CD4-positive, alpha-beta T cell (primary cell): ENCODE data around the gene CAT. TPM values are rescaled to one million over a fixed set of nuclear protein-coding genes. Genes with fewer than 3 reads are reported as not detected.

Source experiments
- ATAC-seq: fragments of 200-7000 bp; cut with Tn5 transposase; one replicate; pipeline ENCODE4 v1.10.0; 2022; ENCODE audit warnings: mild to moderate bottlenecking; ENCODE audit not compliant: poor library complexity
- CTCF ChIA-PET: fragments of 350-600 bp; sonication (Branson Sonifier 250); formaldehyde crosslinking; loops from one replicate; lab custom pipeline; 2021; ENCODE audit warnings: antibody characterized with exemption, inconsistent platforms; lab: Charles Lee
- POLR2A ChIA-PET: fragments of 350-600 bp; sonication (Branson Sonifier 250); formaldehyde crosslinking; loops from one replicate; lab custom pipeline; 2021; ENCODE audit warnings: antibody characterized with exemption, inconsistent platforms; lab: Charles Lee
- DNase-seq, 14 experiments: peaks; one replicate each; pipeline ENCODE4 v3.0.0-alpha.2; 2013 to 2020; ENCODE audit warnings: mixed read lengths in 2 of 14
- H3K27ac ChIP-seq, 2 donors: one replicate each; pipeline versions ENCODE4 v1.5.1 to v1.7.0; 2013; ENCODE audit warnings: low read length in 2 of 2, low read depth in 1 of 2, mild to moderate bottlenecking in 1 of 2
- H3K27me3 ChIP-seq, 2 experiments: 1 replicate in 1 of 2; 2 replicates in 1 of 2; pipeline versions ENCODE4 v1.6.1 to v1.7.0; 2013; ENCODE audit warnings: low read length in 2 of 2, control low read depth in 1 of 2, mild to moderate bottlenecking in 1 of 2, moderate library complexity in 1 of 2; ENCODE audit not compliant: insufficient read depth in 2 of 2, control insufficient read depth in 1 of 2
- H3K36me3 ChIP-seq: one replicate; pipeline ENCODE4 v1.6.1; 2013; ENCODE audit warnings: low read length, control low read depth; ENCODE audit not compliant: insufficient read depth
- H3K4me1 ChIP-seq: one replicate; pipeline ENCODE4 v1.6.1; 2013; ENCODE audit warnings: low read length, control low read depth; ENCODE audit not compliant: insufficient read depth
- H3K4me3 ChIP-seq: one replicate; pipeline ENCODE4 v1.5.1; 2013; ENCODE audit warnings: mild to moderate bottlenecking, low read length, moderate library complexity
- H3K9me3 ChIP-seq, 2 experiments: 1 replicate in 1 of 2; 2 replicates in 1 of 2; pipeline versions ENCODE4 v1.6.1 to v1.7.0; 2013; ENCODE audit warnings: low read length in 2 of 2, mild to moderate bottlenecking in 2 of 2, control low read depth in 1 of 2, moderate library complexity in 1 of 2; ENCODE audit not compliant: control insufficient read depth in 1 of 2, insufficient read depth in 1 of 2
- H3K27ac Mint-ChIP-seq: one replicate; pipeline ENCODE4 v1.8.0; 2020; ENCODE audit warnings: mixed read lengths
- H3K27me3 Mint-ChIP-seq: one replicate; pipeline ENCODE4 v1.8.0; 2021; ENCODE audit warnings: mixed read lengths
- H3K36me3 Mint-ChIP-seq: one replicate; pipeline ENCODE4 v1.8.0; 2021; ENCODE audit warnings: low read depth, mixed read lengths
- H3K4me1 Mint-ChIP-seq: one replicate; pipeline ENCODE4 v1.8.0; 2021; ENCODE audit warnings: low read depth, mixed read lengths
- H3K4me3 Mint-ChIP-seq: one replicate; pipeline ENCODE4 v1.8.0; 2020; ENCODE audit warnings: mild to moderate bottlenecking, mixed read lengths
- H3K9me3 Mint-ChIP-seq: one replicate; pipeline ENCODE4 v1.8.0; 2020; ENCODE audit warnings: mixed read lengths
- CTCF ChIP-seq: fragments of 200-600 bp; IDR thresholded peaks from one replicate; pipeline ENCODE4 v1.8.0; 2022; ENCODE audit warnings: antibody characterized with exemption, mild to moderate bottlenecking
- intact Hi-C, 2 experiments: fragments of 100-400 bp; cut with DNase I in 1 of 2; cut with micrococcal nuclease in 1 of 2; formaldehyde crosslinking; loops; one replicate each; pipeline versions ENCODE4 v1.15.1 to v1.9.0; 2023 to 2025; cut with DNase I, micrococcal nuclease
- polyA plus RNA-seq, 2 donors: library from polyadenylated mRNA; unstranded; fragments of 120-200 nt; gene quantifications; one replicate each; pipeline ENCODE4 v1.2.1, GENCODE V29; 2013
- total RNA-seq, 174 experiments: library from RNA in 2 of 174; stranded (reverse) in 2 of 174; gene quantifications; one replicate each; pipeline ENCODE4 v1.2.3 and lab custom pipeline; 2021 to 2026

CAT gene
- total RNA-seq: 1 to 10 TPM; 8.5 to 9.8 TPM
- 66.6 TPM for polyA plus RNA-seq (2013, experiment 1 of 2)
- polyA plus RNA-seq (2013, experiment 2 of 2): 61.6 TPM
- 9.7 to 91.0 (median 44.2) reads per million in 172 experiments for total RNA-seq (lab: John Stamatoyannopoulos, UW)

- H3K9me3 ChIP-seq: no peaks in the 10 kb centered on the region
- H3K27me3 ChIP-seq: no peaks in the 10 kb centered on the region
- Mint-ChIP-seq H3K4me1 (peaks cover 47% of the 10 kb centered on the region), H3K9me3 (no peaks in the 10 kb centered on the region), H3K36me3 (peaks cover 11% of the 10 kb centered on the region), H3K27me3 (no peaks in the 10 kb centered on the region), H3K4me3 (peak within 1 kb of the TSS; percentile 93), H3K27ac (peak within 1 kb of the TSS; percentile 88)
- intact Hi-C loops: loop anchor here (1.0 to 10.0 kb wide), 10 partner anchors 82 to 1856 kb away; partner anchors contain the start of genes APIP (in 1 of the 2), C11orf91 (in 1 of the 2), CAPRIN1 (in 1 of the 2) and FBXO3 (in 1 of the 2)
- ATAC-seq (peak; percentile 95), DNase-seq (peak; percentile 93 to 98 (median 98))
- H3K36me3 ChIP-seq: no peaks in the 10 kb centered on the region
- ChIA-PET CTCF (interaction anchor here (1.6 kb wide), 2 partner anchors 264 to 265 kb away, joined by 7 read pairs; no protein-coding TSS in a partner anchor), POLR2A (interaction anchor here (0.8 to 1.9 kb wide), 10 partner anchors 9 to 477 kb away, joined by 3 to 5 read pairs (median 3); partner anchors contain the start of genes ABTB2 and NAT10)
- no peak for TF ChIP-seq CTCF
- peak within 1 kb of the TSS; percentile 81 for H3K4me3 ChIP-seq
- peak within 1 kb of the TSS; percentile 57 to 77 for H3K27ac ChIP-seq
- peaks cover 22% of the 10 kb centered on the region for H3K4me1 ChIP-seq
These were observed at the start of gene CAT for GRCh38 chr11:34438529-34439507. Gene CAT (plus strand): TSS chr11:34438934. CDS start chr11:34439014, 80 bp downstream.

- peaks cover 24% of the 10 kb centered on the region for H3K27me3 Mint-ChIP-seq
- CTCF ChIA-PET: no interaction called here
- no peak for ATAC-seq
These were observed 43.9 kb upstream of the CAT start for GRCh38 chr11:34394771-34395300.

More at GRCh38 chr11:34394771-34395300, 43.9 kb upstream of the CAT start:
- no peak for DNase-seq
- intact Hi-C loops: no loop called here
- Mint-ChIP-seq H3K4me1 (no peaks in the 10 kb centered on the region), H3K9me3 (peaks cover 13% of the 10 kb centered on the region), H3K36me3 (peaks cover 6% of the 10 kb centered on the region), H3K27ac (no peak overlapping the region), H3K4me3 (no peak overlapping the region)
- peaks cover 10 to 13% of the 10 kb centered on the region in 2 experiments for H3K9me3 ChIP-seq
- H3K4me3 ChIP-seq: no peak overlapping the region
- peaks cover 0 to 5% of the 10 kb centered on the region in 2 experiments for H3K27me3 ChIP-seq
- POLR2A ChIA-PET: no interaction called here
- no peak overlapping the region for H3K27ac ChIP-seq
- no peaks in the 10 kb centered on the region for H3K4me1 ChIP-seq
- TF ChIP-seq CTCF: no peak
- no peaks in the 10 kb centered on the region for H3K36me3 ChIP-seq
